K562 (cell line): Measurements from ENCODE around the gene TNC. TPM values are rescaled to one million over a fixed set of nuclear protein-coding genes. Genes with fewer than 3 reads are reported as not detected.

Source experiments
- ATAC-seq: fragments of 200-7000 bp; cut with Tn5 transposase; 3 replicates; pipeline ENCODE4 v1.9.1; 2020; ENCODE audit warnings: moderate library complexity
- BruUV-seq: library from RNA; stranded (reverse); fragments of 400-500 nt; replicated peaks from 2 replicates; lab custom pipeline; 2021; lab: Mats Ljungman, UMichigan
- CTCF ChIA-PET: fragments of 300-600 bp; formaldehyde crosslinking; extraction: SDS; loops from one replicate; lab custom pipeline; 2021; ENCODE audit warnings: low intra/inter-chr PET ratio; lab: Yijun Ruan, JAX
- POLR2A ChIA-PET: fragments of 300-600, 350-650 bp; sonication (Branson Sonifier 250); formaldehyde crosslinking; extraction: SDS; loops from one replicate; lab custom pipeline; 2021; ENCODE audit warnings: antibody characterized with exemption, inconsistent platforms; lab: Yijun Ruan, JAX
- DNase-seq, 4 experiments: peaks; one replicate each; pipeline versions ENCODE4 v3.0.0 to v3.0.0-alpha.2; 2011 to 2018; ENCODE audit warnings: low spot score in 3 of 4, mixed read lengths in 3 of 4; ENCODE audit errors: extremely low read depth in 1 of 4
- FAIRE-seq: peaks from 2 replicates; lab custom pipeline; 2011; peaks lifted over from hg19 to GRCh38; lab: Jason Lieb, UNC
- H2AFZ ChIP-seq: 2 replicates; pipeline ENCODE4 v1.6.0; 2011; ENCODE audit warnings: low read depth, low read length, control low read depth, inconsistent platforms
- H3K27ac ChIP-seq: fragments of 200-600 bp; 3 replicates; pipeline ENCODE4 v1.8.0; 2011; ENCODE audit warnings: low read depth, mild to moderate bottlenecking, control low read depth, inconsistent platforms, low read length, moderate library complexity, mixed read lengths; ENCODE audit errors: extremely low read depth
- H3K27me3 ChIP-seq, 2 experiments: fragments of 300-600 bp in 1 of 2; 2 replicates in 1 of 2; 3 replicates in 1 of 2; pipeline versions ENCODE4 v1.6.0 to v1.8.0; 2011; ENCODE audit warnings: inconsistent platforms in 2 of 2, low read length in 2 of 2, mild to moderate bottlenecking in 1 of 2, mixed read lengths in 1 of 2, moderate library complexity in 1 of 2; ENCODE audit not compliant: control insufficient read depth in 2 of 2, insufficient read depth in 2 of 2
- H3K36me3 ChIP-seq: fragments of 300-600 bp; 3 replicates; pipeline ENCODE4 v1.8.0; 2011; ENCODE audit warnings: mild to moderate bottlenecking, low read length, inconsistent platforms; ENCODE audit not compliant: control insufficient read depth, insufficient read depth
- H3K4me1 ChIP-seq, 2 experiments: fragments of 200-600 bp in 1 of 2; replicated peaks in 1 of 2; 2 replicates in 1 of 2; 3 replicates in 1 of 2; pipeline versions ENCODE4 v1.5.1 to v1.8.0; 2011; ENCODE audit warnings: inconsistent platforms in 2 of 2, low read length in 2 of 2, mild to moderate bottlenecking in 1 of 2, mixed read lengths in 1 of 2, moderate library complexity in 1 of 2; ENCODE audit not compliant: control insufficient read depth in 2 of 2, insufficient read depth in 2 of 2
- H3K4me2 ChIP-seq: 2 replicates; pipeline ENCODE4 v1.6.1; 2011; ENCODE audit warnings: low read length, control low read depth, inconsistent platforms, mixed read lengths; ENCODE audit not compliant: insufficient read depth
- H3K4me3 ChIP-seq: fragments of 200-600 bp; sonication (generic), shearing (Covaris generic); 2 replicates; pipeline ENCODE4 v1.5.1; 2016; ENCODE audit warnings: control low read depth, inconsistent platforms
- H3K79me2 ChIP-seq: fragments of 200-600 bp; 3 replicates; pipeline ENCODE4 v1.8.0; 2011; ENCODE audit warnings: low read length, inconsistent platforms; ENCODE audit not compliant: control insufficient read depth, insufficient read depth
- H3K9ac ChIP-seq, 2 experiments: 2 replicates each; pipeline versions ENCODE4 v1.6.0 to v1.6.1; 2011; ENCODE audit warnings: low read depth in 2 of 2, low read length in 2 of 2, control low read depth in 1 of 2, inconsistent platforms in 1 of 2, mild to moderate bottlenecking in 1 of 2, mixed read lengths in 1 of 2; ENCODE audit not compliant: insufficient read depth in 1 of 2
- H3K9me1 ChIP-seq: one replicate; pipeline ENCODE4 v1.6.0; 2011; ENCODE audit warnings: inconsistent platforms, mild to moderate bottlenecking, low read length, moderate library complexity; ENCODE audit not compliant: control insufficient read depth, insufficient read depth
- H3K9me3 ChIP-seq: replicated peaks from 2 replicates; pipeline ENCODE4 v1.5.1; 2011; ENCODE audit warnings: low read depth, low read length, inconsistent platforms; ENCODE audit not compliant: control insufficient read depth, insufficient read depth
- H4K20me1 ChIP-seq: replicated peaks from 2 replicates; pipeline ENCODE4 v1.6.1; 2011; ENCODE audit warnings: low read length, inconsistent platforms, mixed read lengths; ENCODE audit not compliant: control insufficient read depth, insufficient read depth
- BHLHE40 ChIP-seq: IDR thresholded peaks from 2 replicates; pipeline ENCODE4 v1.6.1; 2011; ENCODE audit warnings: low read length, improper control_type of control experiment
- CBFA2T3 ChIP-seq: fragments of 450-650 bp; IDR thresholded peaks from 2 replicates; pipeline ENCODE4 v1.6.1; 2017
- CHD1 ChIP-seq: fragments of 200-600 bp; sonication (generic); IDR thresholded peaks from one replicate; pipeline ENCODE4 v1.6.1; 2012; ENCODE audit warnings: mild to moderate bottlenecking, moderate library complexity, low read length, inconsistent platforms
- CLOCK ChIP-seq: fragments of 250-450 bp; sonication (Bioruptor Pico); IDR thresholded peaks from 2 replicates; pipeline ENCODE4 v1.4.0; 2020; ENCODE audit warnings: mild to moderate bottlenecking, moderate library complexity, borderline replicate concordance
- IFI16 ChIP-seq: fragments of 250-450 bp; sonication (Bioruptor Pico); IDR thresholded peaks from 2 replicates; pipeline ENCODE4 v2.1.2; 2022; ENCODE audit warnings: mild to moderate bottlenecking, inconsistent platforms
- MTF1 ChIP-seq: fragments of 250-450 bp; sonication (Bioruptor Pico); IDR thresholded peaks from 2 replicates; pipeline ENCODE4 v1.9.0; 2021; ENCODE audit warnings: moderate library complexity, mild to moderate bottlenecking, inconsistent platforms, borderline replicate concordance
- NCOA1 ChIP-seq: fragments of 450-650 bp; IDR thresholded peaks from 2 replicates; pipeline ENCODE4 v1.6.1; 2016; ENCODE audit warnings: low read depth
- OTX1 ChIP-seq: fragments of 450-650 bp; formaldehyde crosslinking; IDR thresholded peaks from 2 replicates; pipeline ENCODE4 v1.4.0; 2022; ENCODE audit warnings: mild to moderate bottlenecking
- PHF20 ChIP-seq: fragments of 450-650 bp; IDR thresholded peaks from 2 replicates; pipeline ENCODE4 v1.6.1; 2018; ENCODE audit not compliant: partially characterized antibody
- RHOXF2B ChIP-seq: fragments of 250-450 bp; sonication (Bioruptor Pico); conservative IDR thresholded peaks from 2 replicates; pipeline ENCODE4 v1.5.1; 2021
- ZBED1 ChIP-seq: IDR thresholded peaks from 2 replicates; pipeline ENCODE4 v1.6.1; 2014
- ZNF778 ChIP-seq: fragments of 450-650 bp; formaldehyde crosslinking; IDR thresholded peaks from 2 replicates; pipeline ENCODE4 v1.4.0; 2020; ENCODE audit warnings: mild to moderate bottlenecking, moderate library complexity
- WGBS: fragments of 100-300 bp; shearing (Covaris generic); methylation state at CpG from one replicate; pipeline ENCODE4 v1.1.6; 2016; ENCODE audit warnings: low coverage, mixed read lengths; ENCODE audit not compliant: insufficient coverage; ENCODE audit errors: missing lambda C conversion rate; 5-methylcytosine and 5-hydroxymethylcytosine counted together
- in situ Hi-C: fragments of 300-500 bp; cut with MboI; formaldehyde crosslinking; loops from 4 replicates; pipeline ENCODE4 v1.15.0; 2018; ENCODE audit warnings: inconsistent platforms, mixed read lengths
- intact Hi-C: fragments of 100-400 bp; cut with micrococcal nuclease; formaldehyde crosslinking; loops from 2 replicates; pipeline ENCODE4 v1.14.2; 2022
- polyA plus RNA-seq, 8 experiments: library from polyadenylated mRNA; depleted of rRNA in 4 of 8; stranded (reverse) in 5 of 8; unstranded in 3 of 8; fragments of >200 nt; fragmentation: Nextera tagmentation in 2 of 8; fragmentation: Illumina TruSeq in 1 of 8; extraction: Ambion mirVana in 2 of 8; extraction: Trizol in 1 of 8; gene quantifications; 2 replicates each; pipeline versions ENCODE4 v1.2.1 to v1.2.3, GENCODE V29; 2011 to 2014; ENCODE audit warnings: inconsistent platforms in 1 of 8, missing spikeins in 1 of 8
- total RNA-seq, 7 experiments: library from RNA; depleted of rRNA in 6 of 7; stranded (reverse); fragments of >200 nt in 6 of 7; fragmentation: Illumina TruSeq in 2 of 7; extraction: Trizol in 2 of 7; gene quantifications; 2 replicates each; pipeline versions ENCODE4 v1.2.1 to v1.2.3, GENCODE V29; 2011 to 2021; ENCODE audit warnings: low replicate concordance in 1 of 7
- TF ChIP-seq, protein P1 (sequence below): fragments of 250-450 bp; sonication (Bioruptor Pico); IDR thresholded peaks from 2 replicates; pipeline ENCODE4 v1.5.0; 2020; ENCODE audit warnings: mild to moderate bottlenecking
- TF ChIP-seq, protein P2 (sequence below): fragments of 450-650 bp; IDR thresholded peaks from 2 replicates; pipeline ENCODE4 v1.6.1; 2016; ENCODE audit warnings: missing biosample characterization, missing genetic modification characterization
- TF ChIP-seq, protein P3 (sequence below): sonication (generic); formaldehyde crosslinking; IDR thresholded peaks from 2 replicates; pipeline ENCODE4 v1.8.0; 2022; ENCODE audit warnings: mild to moderate bottlenecking, missing genetic modification reagents

The TNC gene
- total and polyA plus RNA-seq, 9 of the 15 experiments (the other 6 are each of a cell fraction or from before 2014, with no cell fraction given): under 0.01 to 0.29 TPM; not detected in 7

GRCh38 chr9:115107701-115108100 lies 10.3 kb downstream of the TNC start:
- Histone ChIP-seq H3K27ac (no peak overlapping the region), H3K9me3 (no peaks in the 10 kb centered on the region), H3K27me3 (no peaks in the 10 kb centered on the region), H3K9ac (no peak overlapping the region), H2AFZ (no peak overlapping the region), H4K20me1 (no peaks in the 10 kb centered on the region), H3K36me3 (no peaks in the 10 kb centered on the region), H3K4me2 (no peak overlapping the region), H3K4me3 (no peak overlapping the region), H3K4me1 (no peaks in the 10 kb centered on the region), H3K9me1 (no peaks in the 10 kb centered on the region), H3K79me2 (no peaks in the 10 kb centered on the region)
- intact Hi-C loops: no loop called here
- in situ Hi-C loops: no loop called here
- BruUV-seq: no TSS peak
- no peak for DNase-seq
- ATAC-seq: no peak
- POLR2A ChIA-PET: no interaction called here
- WGBS: 0% methylated on average over 2 of the region's 2 CpGs
- no peak for FAIRE-seq
- CTCF ChIA-PET: no interaction called here
- TF ChIP-seq BHLHE40: no peak
- no peak for TF ChIP-seq CBFA2T3
- no peak for TF ChIP-seq ZBED1
- no peak for TF ChIP-seq CHD1
- TF ChIP-seq RHOXF2B (CRISPR knock-in tag): no peak
- no peak for TF ChIP-seq NCOA1
- TF ChIP-seq MTF1: no peak
- no peak for TF ChIP-seq OTX1 (CRISPR knock-in tag)
- no peak for TF ChIP-seq PHF20
- TF ChIP-seq, protein P1, sequence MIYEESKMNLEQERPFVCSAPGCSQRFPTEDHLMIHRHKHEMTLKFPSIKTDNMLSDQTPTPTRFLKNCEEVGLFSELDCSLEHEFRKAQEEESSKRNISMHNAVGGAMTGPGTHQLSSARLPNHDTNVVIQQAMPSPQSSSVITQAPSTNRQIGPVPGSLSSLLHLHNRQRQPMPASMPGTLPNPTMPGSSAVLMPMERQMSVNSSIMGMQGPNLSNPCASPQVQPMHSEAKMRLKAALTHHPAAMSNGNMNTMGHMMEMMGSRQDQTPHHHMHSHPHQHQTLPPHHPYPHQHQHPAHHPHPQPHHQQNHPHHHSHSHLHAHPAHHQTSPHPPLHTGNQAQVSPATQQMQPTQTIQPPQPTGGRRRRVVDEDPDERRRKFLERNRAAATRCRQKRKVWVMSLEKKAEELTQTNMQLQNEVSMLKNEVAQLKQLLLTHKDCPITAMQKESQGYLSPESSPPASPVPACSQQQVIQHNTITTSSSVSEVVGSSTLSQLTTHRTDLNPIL (CRISPR knock-in tag): no peak
- TF ChIP-seq IFI16 (CRISPR knock-in tag): no peak
- TF ChIP-seq, protein P2, sequence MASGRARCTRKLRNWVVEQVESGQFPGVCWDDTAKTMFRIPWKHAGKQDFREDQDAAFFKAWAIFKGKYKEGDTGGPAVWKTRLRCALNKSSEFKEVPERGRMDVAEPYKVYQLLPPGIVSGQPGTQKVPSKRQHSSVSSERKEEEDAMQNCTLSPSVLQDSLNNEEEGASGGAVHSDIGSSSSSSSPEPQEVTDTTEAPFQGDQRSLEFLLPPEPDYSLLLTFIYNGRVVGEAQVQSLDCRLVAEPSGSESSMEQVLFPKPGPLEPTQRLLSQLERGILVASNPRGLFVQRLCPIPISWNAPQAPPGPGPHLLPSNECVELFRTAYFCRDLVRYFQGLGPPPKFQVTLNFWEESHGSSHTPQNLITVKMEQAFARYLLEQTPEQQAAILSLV (tag): no peak
- no peak for TF ChIP-seq CLOCK
- TF ChIP-seq, protein P3, sequence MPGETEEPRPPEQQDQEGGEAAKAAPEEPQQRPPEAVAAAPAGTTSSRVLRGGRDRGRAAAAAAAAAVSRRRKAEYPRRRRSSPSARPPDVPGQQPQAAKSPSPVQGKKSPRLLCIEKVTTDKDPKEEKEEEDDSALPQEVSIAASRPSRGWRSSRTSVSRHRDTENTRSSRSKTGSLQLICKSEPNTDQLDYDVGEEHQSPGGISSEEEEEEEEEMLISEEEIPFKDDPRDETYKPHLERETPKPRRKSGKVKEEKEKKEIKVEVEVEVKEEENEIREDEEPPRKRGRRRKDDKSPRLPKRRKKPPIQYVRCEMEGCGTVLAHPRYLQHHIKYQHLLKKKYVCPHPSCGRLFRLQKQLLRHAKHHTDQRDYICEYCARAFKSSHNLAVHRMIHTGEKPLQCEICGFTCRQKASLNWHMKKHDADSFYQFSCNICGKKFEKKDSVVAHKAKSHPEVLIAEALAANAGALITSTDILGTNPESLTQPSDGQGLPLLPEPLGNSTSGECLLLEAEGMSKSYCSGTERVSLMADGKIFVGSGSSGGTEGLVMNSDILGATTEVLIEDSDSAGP (CRISPR knock-in tag): no peak
- no peak for TF ChIP-seq ZNF778
